ENCODE measurements around the gene EOLA2.
"Not testable (repeated sequence)": the region's sequence is repeated elsewhere in the genome, so short reads cannot be mapped to it uniquely, and the experiment has no call there.

Gene EOLA2

DNA sequence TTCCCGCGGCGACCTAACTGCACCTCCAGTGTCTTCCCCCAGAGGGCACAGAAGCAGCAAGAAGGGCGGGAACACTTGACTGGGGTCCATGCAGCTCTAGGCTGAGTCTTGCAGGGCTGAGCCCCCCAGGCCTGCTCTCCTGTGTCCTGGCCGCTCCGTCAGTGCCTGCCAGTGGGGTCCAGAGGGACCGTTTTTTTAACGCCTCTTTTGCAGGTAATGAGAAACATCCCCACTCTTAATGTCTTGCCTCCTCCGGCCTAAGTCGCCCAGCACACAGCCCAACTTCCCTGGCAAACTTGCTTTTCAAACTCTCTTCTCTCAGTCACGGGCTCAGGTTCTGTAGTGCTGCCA is 2.4 kb upstream of the EOLA2 start:
- TF ChIP-seq, protein P1, sequence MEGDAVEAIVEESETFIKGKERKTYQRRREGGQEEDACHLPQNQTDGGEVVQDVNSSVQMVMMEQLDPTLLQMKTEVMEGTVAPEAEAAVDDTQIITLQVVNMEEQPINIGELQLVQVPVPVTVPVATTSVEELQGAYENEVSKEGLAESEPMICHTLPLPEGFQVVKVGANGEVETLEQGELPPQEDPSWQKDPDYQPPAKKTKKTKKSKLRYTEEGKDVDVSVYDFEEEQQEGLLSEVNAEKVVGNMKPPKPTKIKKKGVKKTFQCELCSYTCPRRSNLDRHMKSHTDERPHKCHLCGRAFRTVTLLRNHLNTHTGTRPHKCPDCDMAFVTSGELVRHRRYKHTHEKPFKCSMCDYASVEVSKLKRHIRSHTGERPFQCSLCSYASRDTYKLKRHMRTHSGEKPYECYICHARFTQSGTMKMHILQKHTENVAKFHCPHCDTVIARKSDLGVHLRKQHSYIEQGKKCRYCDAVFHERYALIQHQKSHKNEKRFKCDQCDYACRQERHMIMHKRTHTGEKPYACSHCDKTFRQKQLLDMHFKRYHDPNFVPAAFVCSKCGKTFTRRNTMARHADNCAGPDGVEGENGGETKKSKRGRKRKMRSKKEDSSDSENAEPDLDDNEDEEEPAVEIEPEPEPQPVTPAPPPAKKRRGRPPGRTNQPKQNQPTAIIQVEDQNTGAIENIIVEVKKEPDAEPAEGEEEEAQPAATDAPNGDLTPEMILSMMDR (IDR thresholded peaks at IDR 0.05; ENCODE audit: insufficient read depth, low read depth, low read length, missing control alignments): peak; percentile 39
- DNase-seq (ENCODE audit: low read depth): not testable (repeated sequence)
- peak overlapping the region; percentile 42 for H3K4me3 ChIP-seq (ENCODE audit: low read depth, low read length)

DNA sequence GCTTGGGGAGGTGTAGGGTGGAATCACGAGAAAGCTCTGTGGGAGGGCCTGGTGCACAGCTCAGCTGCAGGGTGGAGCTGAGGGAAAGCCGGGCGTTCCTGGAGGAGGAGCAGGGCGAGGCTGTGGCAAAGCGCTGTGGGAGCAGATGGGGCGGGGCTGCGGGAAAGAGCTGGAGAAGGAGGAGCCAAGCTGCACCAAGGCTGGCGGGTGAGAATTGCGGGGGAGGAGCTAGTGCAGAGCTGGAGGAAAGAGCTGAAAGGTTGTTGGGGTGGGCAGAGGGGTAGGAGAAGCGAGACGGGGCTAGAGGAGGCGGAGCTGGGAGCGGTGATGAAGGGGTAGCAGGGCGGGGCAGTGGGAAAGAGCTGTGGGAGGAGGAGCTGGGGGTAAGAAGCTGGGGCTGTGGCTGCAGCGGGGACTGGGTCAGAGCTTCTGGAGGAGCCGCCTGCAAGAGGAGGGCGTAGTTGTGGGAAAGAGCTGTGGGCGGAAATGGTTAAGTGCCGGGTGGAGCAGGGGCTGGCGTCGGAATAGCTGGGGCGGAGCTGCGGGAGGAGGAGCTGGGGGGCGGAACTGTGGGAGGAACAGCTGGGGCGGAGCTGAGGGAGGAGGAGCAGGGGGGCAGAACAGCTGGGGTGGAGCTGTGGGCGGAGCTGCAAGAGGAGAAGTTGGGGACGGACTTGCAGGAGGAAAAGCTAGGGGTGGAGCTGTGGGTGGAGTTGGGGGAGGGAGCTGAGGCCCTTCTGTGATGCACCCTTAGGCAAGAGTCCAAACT is 1.8 kb upstream of the EOLA2 start:
- DNase-seq (ENCODE audit: low read depth): peak; percentile 97
- TF ChIP-seq, protein P1 (IDR thresholded peaks at IDR 0.05; ENCODE audit: insufficient read depth, low read depth, low read length, missing control alignments): no peak
- peak overlapping the region; percentile 75 for H3K4me3 ChIP-seq (ENCODE audit: low read depth, low read length)

DNA sequence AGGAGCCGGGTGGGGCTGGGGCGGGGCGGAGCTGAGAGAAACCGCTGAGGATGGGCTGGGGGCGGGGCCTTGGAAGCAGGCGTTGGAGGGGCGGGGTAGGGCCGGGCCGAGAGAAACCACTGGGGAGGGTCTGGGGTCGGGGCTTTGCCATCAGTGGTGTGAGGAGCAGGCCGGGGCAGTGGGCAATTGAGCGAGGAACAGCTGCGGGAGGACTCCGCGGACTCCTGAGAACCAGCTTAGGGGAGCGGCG is 1.3 kb upstream of the EOLA2 start:
- TF ChIP-seq, protein P1 (IDR thresholded peaks at IDR 0.05; ENCODE audit: insufficient read depth, low read depth, low read length, missing control alignments): no peak

DNA sequence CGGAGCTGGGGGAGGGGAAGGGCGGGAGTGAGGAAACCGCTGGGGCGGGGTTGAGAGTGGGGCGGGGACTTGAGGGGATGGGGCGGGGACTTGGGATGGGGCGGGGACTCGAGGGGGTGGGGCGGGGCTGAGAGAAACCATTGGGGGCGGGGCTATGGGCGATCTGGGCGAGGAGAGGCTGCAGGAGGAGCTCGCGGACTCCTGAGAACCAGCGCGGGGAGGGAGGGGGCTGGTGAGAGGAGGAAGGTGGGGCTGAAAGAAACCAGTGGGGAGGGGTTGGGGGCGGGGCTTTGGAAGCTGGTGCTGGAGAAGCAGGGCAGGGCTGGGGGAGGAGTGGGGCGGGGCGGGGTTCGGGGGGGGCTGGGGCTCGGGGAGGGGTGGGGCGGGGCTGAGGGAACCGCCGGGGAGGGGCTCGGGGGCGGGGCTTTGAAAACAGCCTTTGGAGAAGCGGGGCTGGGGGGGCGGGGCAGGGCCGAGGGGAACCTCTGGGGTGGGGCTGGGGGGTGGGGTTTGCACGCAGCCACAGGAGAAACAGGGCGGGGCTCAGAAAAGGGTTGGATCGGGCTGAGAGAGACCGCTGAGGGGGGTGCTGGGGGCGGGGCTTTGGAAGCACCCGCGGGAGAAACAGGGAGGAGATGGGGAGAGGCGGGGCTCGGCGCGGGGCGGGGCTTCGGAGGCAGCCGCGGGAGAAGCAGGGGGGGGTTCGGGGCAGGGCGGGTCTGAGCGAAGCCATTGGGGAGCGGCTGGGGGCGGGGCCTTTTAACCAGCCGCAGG is 777 bp upstream of the EOLA2 start:
- peak; percentile 94 for DNase-seq (ENCODE audit: low read depth)
- no peak overlapping the region for H3K4me3 ChIP-seq (ENCODE audit: low read depth, low read length)
- TF ChIP-seq, protein P1 (IDR thresholded peaks at IDR 0.05; ENCODE audit: insufficient read depth, low read depth, low read length, missing control alignments): no peak

More for the DNA sequence above, 1.3 kb upstream of the EOLA2 start:
- DNase-seq (ENCODE audit: low read depth): no peak
- H3K4me3 ChIP-seq (ENCODE audit: low read depth, low read length): peak overlapping the region; percentile 75

DNA sequence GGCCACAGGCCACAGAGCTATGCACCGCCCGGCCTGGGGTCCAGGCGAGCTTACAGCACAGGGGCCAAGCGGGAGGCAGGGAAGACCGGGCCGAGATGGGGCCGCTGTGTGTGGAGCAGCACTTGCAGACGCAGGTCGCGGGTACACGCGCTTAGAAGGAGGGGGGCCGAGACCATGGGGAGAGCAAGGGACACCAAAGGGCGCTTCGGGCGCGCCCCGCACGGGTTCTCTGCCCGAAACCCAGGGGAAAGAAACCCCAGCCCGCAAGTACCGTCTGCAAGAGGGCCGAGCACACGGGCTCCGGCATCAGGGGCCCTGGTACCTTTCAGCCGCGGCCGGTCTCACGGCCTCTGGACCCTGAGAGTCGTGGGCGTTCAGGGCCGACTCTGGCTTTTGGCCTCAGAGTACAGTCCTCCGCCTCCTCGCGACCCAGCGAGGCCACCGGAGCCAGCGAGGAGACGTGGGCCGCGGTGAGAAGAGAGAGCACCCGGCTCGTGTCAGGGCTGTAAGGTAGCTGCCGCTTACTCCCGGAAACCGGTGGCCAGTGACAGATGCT is 342 bp downstream of the EOLA2 start:
- peak overlapping the region; percentile 78 for H3K4me3 ChIP-seq (ENCODE audit: low read depth, low read length)
- DNase-seq (ENCODE audit: low read depth): peak; percentile 24
- TF ChIP-seq, protein P1 (IDR thresholded peaks at IDR 0.05; ENCODE audit: insufficient read depth, low read depth, low read length, missing control alignments): no peak

DNA sequence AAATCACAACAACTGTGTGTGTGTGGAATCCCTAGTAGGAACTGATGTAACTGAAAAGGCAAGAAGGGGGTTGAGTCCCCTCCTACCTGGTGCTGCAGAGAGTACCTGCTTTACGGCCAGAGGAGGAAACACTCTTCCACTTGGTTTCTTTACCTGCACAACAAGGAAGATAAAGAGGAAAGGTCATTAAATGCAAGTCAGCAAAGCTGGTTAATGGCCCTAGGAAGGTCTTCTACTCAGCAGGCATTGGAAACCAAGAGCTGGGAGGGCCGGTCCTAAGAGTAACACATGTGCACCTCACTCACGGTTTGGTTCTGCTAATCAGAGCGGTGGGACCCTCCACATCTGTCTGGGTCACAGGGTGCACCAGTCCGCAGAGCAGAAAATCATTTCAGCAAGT is 963 bp downstream of the EOLA2 start:
- peak; percentile 2 for DNase-seq (ENCODE audit: low read depth)
- H3K4me3 ChIP-seq (ENCODE audit: low read depth, low read length): peak overlapping the region; percentile 78

DNA sequence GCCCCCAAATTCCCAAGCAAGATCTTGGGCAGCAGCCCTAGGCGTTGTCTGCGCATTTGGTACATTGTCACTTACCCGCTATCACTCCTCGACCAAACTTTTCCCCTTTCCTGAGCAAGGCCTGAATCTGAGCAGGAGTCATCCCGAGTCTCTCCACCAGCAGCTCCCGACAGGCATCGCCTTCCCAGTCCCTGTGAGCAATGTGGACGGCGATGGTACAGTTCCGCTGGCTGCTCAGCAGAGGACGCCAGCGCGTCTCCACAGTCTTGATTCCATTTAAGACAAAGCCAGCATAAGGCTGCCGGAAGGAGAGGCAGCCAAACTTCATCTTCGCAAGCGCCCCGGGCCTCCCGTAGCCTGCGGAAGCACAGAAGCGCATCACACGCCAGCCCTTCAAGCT is 4.7 kb downstream of the EOLA2 start:
- H3K4me3 ChIP-seq (ENCODE audit: low read depth, low read length); DNase-seq (ENCODE audit: low read depth): not testable (repeated sequence)

DNA sequence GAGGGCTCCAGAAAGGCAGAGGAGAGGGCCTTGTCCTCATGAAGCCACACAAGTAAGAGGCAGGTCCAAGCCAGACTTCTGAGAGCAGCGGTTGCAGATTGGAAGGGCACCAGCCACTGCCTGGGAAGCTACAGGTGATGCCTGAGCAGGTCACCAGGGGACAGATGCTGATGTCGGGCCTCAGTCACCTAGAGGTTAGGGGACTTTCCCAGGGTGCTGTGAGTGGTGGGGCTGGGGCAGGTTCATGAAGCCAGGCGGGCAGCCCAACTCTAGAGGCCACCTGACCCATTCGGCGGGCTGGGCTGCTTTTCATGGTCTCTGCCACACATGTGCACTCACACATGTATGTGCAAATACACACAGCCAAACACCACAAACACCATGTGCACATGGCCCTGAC is 5.3 kb downstream of the EOLA2 start:
- not testable (repeated sequence) for DNase-seq (ENCODE audit: low read depth)

DNA sequence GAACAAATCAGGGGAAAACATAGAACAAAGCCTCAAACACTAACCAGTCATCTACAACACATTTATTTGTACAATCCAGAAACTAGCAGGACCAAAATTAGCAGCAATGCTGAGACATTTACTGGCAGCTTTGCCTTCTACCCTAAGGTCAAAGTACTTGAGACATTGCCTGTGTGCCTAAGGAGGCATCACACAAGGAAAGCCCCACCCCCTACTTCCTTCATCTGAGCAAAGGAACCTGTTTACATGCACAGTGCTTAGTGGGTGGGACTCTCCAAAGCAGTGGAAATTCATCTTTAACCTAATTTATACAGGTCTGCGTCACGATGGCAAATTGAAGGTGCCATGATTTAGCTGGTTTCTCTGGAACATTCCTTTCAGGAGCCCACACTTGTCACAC is 6.1 kb downstream of the EOLA2 start:
- not testable (repeated sequence) for DNase-seq (ENCODE audit: low read depth); H3K4me3 ChIP-seq (ENCODE audit: low read depth, low read length)

More for the DNA sequence above, 5.3 kb downstream of the EOLA2 start:
- H3K4me3 ChIP-seq (ENCODE audit: low read depth, low read length): not testable (repeated sequence)

DNA sequence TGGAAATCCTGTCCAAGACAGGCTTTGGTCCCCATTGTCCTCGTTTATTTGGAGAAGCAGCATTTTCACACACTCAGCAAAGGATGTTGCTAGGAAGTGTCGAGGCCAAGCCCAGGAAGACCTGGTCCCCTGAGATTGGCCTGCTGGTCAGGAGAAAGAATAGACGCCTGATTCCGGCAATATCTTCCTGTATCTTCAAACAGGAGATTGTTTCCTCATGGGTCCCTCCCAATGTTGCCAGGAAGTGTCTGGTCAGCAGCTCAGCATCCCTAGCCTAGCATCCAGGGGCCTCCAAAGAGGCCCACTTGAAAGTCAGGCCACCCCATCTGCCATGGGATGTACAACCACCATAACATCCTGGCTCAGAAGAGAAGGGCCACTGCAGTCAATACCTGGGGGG is 6.9 kb downstream of the EOLA2 start:
- H3K4me3 ChIP-seq (ENCODE audit: low read depth, low read length); DNase-seq (ENCODE audit: low read depth): not testable (repeated sequence)

DNA sequence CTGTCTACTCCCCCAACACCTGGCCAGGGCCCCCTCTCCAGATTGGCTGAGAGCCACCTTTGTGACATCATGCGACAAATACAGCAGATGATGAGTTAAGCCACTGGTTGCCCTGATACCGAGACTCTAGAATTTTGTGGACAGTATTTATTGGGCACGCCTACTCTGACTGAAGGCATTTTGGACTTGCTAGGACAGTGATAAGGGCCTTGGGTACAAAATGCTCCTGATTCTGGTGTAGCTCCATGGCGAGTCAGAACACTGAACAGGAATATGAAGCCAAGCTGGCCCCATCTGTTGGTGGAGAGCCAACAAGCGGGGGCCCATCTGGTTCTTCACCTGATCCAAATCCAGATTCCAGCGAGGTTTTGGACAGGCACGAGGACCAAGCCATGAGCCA is 8.9 kb downstream of the EOLA2 start, which contains the start of gene HSFX4:
HSFX4 (plus strand) TSS at position 174 of the 400 bp plus-strand sequence; CDS start at position 246, 72 bp downstream.
- not testable (repeated sequence) for H3K4me3 ChIP-seq (ENCODE audit: low read depth, low read length); DNase-seq (ENCODE audit: low read depth)

DNA sequence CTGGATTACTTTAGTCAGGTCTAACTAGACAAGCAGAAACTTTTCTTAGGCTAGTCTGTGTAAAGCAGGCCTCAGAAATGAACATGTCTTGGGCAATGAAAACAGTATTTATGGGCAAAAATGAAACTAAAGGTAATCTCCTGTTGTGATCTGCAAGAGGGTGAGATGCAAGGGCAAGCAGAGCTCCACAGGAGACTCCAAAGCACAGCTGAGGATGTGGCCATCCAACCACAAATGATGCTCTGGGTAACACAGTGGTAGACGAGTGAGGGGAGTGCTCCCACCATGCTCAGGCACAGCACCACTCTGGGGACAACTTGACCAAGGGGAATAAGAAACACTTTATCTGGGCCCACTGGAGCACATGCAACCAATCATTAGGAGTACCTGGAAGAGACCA is 9.7 kb downstream of the EOLA2 start:
- not testable (repeated sequence) for H3K4me3 ChIP-seq (ENCODE audit: low read depth, low read length); DNase-seq (ENCODE audit: low read depth)

DNA sequence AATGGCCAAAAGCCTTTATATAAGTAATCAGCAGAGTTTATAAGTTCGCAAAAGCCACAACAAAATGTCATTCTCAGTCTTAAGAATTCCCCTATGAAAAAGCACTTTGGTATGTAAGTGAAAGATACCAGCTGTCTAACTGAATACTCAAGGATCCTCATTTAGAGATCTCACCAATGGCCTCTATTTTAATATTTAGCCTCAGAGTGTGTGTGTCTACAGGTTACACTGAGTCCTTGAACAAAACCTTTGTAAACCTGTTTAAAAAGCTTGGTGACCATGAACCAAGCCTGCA is 10.4 kb downstream of the EOLA2 start:
- not testable (repeated sequence) for DNase-seq (ENCODE audit: low read depth); H3K4me3 ChIP-seq (ENCODE audit: low read depth, low read length)
